Activated effector memory CD4-positive, alpha-beta T cell treated with Interleukin-2 at 50 U/mL for 16 hours (primary cell): ENCODE measurements around the gene MGAT4D.
"Not testable (repeated sequence)": the region's sequence is repeated elsewhere in the genome, so short reads cannot be mapped to it uniquely, and the experiment has no call there.

Experiments used
- DNase-seq: peaks from one replicate; pipeline ENCODE4 v3.0.0-alpha.2; 2020

Gene MGAT4D

DNA sequence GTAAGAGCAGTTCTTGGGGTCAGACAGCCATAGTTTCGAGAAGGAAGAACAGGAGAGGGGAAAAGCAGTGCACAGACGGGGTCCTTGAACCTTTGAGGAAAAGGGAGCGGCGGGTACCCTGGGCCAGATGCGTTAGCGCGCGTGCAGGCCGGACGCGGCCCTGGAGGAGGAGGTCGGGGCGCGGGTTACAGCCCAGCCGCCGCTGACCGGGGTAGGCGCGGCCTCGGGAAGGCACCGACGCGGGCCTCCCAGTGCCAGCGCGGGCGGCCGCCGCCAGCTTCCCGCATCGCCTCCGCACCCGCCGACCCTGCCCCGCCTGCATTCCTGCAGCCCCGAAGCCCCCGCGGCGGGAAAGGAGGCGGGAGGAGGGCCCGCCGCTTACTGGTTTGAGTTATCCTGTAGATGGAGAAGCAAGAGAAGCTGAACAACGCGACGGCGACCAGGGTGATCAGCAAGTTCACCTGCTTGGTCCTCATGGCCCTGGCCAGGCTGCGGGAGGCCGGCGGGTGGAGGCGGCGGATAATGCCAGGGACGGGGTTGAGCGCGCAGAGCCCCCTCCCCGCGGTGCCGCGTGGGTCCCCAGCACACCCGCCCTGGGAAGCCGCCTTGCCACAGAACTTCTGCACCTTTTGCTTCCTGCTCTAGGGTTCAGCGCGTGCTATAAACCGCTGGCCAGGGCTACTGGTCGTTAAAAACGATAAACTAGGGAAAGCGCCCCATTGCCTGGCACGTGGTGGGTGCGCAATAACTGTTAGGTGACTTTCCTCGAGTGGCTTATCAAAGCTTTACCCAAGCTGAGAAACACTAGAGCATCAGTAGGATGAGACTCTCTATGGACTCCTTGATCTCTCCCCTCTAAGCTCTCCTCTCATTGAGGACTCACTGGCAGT, at the start of gene MGAT4D:
MGAT4D (minus strand) TSS at position 547 of the 890 bp plus-strand sequence; CDS start at position 476, 71 bp downstream.
- no peak for DNase-seq

DNA sequence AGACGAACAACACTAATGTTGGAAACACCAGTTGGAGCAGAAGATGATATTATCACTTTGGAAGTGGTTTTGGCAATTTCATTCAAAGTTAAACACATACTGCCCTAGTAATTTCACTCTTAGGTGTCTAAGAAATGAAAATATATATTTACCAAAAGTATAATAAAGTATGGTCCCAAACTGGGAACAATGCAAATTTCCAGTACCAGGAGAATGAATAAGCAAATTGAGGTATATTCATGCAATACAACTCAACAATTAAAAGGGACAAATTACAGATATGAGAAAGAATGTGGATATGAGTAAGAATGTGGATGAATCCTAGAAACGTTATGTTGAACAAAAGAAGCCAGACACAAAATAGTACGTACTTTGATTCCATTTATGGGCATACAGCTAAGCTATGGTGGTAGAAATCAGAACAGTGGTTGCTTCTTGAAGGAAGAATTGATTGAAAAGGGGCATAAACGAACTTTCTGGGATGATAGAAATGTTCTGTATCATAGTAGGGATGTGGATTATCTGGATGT, 35.9 kb upstream of the MGAT4D start:
- no peak for DNase-seq

DNA sequence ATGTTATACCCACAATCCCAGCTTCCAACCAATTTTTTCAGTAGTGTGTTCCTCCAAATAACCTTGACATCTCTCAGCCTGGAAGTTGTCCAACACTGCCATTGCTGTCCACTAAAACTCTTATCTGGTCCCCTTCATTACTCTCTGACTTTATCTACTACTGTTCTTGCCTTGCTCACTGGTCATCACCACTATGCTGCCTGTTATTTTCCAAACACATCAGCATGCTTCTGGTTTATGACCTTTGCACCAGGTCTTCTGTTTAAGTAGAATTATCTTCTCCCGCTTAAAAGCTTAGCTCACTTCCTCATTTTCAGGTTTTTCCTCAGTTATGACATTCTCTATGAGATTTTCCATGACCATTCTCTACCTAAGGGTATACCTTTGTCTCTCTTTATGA, 31.3 kb upstream of the MGAT4D start:
- no peak for DNase-seq

DNA sequence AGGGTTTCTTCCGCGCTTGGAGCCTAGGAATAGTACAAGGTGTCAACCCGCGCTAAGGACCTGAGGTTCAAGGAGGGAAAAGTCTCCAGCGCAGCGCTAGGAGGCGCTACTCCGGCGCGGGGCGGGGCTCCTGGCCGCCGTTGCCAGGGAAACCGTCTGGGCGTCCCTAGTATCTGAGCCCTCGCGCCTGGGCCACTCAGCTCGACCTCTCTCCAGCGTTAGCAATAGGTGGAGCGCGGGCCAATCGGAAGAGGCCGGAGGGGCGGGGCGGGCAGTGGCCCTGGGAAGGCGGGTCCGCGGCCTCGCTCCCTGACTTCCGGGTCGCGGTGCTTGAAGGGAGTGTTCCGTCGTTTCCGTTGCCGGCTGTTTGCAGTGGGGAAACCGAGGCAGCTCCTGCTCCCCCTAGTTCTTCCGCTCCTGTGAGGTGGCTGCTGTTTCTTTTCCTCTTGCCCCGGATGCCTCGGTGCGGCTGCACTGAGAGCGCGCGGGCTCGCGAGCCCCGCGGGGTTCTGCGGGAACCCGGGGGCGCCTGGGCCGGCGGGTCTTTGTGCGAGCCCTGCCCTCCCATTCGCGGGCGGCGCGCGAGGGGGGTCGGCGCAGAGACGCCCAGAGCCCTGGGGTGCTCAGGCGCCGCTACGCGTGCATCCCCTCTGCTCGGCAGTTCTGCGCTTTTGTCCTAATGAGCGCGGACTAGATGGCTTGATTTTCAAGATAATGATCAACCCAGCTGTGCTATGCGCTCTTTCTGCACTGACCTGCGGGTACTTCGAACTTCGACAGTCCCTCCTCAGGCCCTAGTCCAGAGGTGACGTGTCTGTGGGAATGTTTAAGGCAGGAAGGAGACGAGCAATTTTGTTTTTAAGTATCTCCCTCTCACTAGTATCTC, 26.0 kb upstream of the MGAT4D start, which contains the start of gene ELMOD2:
ELMOD2 (plus strand) TSS at position 312 of the 886 bp plus-strand sequence. CDS start 1,261 bp downstream, outside the sequence.
- DNase-seq: peak; percentile 96

DNA sequence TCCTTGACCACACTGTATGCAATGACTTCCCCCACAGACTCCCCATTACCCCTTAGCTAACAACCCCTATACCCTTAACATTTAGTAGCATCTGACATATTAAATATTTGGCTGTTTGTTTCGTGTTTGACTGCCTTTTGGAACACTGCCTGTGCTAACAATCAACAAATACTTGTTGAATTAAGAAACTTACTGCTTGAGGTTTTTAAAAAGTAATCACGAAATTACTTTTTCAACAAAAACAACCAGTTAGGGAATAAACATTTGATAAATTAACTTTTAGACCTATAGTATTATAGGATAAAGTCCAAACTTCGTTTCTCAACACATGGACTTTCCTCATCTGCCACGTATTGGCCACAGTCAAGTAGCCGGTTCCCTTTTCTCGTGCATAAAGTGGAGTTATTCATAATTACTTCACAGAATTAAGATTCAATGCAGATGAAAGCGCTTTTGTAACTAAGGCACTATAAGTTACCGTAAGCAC, 25.3 kb upstream of the MGAT4D start:
- no peak for DNase-seq

DNA sequence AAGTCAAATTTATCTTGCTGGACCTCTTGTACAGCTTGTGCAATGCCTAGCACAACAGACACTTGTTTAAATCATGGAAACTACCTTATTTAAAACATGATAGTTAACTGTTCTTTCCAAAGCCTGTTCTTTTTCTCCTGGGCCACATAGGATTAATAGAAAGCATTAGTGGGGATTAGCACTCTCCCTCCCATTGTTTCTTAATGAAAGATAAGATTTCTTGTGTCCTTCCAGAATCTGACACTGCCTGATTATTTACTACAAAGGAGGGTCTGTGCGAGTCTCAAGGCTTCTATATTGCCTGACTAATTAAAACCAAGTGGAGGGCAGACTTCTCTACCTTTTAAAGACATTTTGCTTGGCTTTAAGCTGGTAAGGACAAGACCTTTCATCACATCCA, 17.3 kb upstream of the MGAT4D start:
- DNase-seq: no peak

DNA sequence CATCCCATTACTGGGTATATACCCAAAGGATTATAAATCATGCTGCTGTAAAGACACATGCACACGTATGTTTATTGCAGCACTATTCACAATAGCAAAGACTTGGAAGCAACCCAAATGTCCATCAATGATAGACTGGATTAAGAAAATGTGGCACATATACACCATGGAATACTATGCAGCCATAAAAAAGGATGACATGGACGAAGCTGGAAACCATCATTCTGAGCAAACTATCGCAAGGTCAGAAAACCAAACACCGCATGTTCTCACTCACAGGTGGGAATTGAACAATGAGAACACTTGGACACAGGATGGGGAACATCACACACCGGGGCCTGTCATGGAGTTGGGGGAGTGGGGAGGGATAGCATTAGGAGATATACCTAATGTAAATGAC, 15.7 kb upstream of the MGAT4D start:
- DNase-seq: not testable (repeated sequence)

DNA sequence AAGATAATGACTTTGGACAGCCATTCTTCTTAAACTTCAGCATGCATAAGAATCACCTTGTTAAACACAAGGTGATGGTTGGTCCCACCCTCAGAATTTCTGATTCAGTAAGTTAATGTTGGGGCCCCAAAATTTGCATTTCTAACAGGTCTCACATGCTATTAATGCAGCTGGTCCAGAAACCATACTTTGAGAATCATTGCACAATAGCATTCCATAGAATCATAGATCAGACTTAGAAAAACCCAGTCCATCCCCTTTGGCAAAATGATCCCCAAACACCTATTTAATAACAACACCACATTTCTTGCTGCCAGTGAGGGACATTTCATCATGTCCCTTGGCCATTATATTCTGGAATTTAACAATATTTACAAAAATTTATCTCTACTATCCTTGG, 6.2 kb upstream of the MGAT4D start:
- no peak for DNase-seq

DNA sequence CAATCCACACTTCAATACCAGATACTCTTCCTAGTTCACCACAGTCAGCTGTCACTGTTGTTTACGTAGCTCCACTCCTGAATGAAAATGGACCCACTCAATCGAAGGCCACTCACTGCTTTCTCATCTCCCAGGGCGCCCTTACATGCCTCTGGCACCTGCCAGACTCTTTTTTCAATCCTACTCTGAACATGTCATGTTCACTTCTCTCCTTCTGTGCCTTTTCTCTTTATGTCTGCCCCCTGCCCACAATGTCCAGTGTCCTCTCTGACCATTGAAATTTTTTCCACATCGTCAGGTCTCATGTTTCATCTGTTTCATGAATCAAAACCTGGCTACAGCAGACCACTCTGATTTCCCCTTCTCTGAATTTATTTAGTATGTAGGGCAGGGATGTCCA, 1.3 kb upstream of the MGAT4D start:
- no peak for DNase-seq

DNA sequence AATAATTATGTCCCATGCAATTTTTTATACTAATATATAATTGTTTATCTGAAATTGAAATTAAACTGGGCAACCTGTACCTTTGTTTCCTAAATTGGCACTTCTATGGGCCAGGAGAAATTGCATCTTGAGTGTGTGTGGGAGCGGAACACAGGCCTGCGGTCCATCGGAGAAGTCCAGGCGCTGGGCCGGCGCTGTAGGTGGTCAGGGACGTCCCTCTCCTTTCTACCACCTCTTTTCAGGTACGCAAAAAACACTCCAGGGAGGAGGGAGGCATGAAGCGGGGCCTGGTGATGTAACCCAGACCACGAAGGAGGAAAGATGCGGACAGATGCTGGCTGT, 717 bp downstream of the MGAT4D start:
- no peak for DNase-seq

DNA sequence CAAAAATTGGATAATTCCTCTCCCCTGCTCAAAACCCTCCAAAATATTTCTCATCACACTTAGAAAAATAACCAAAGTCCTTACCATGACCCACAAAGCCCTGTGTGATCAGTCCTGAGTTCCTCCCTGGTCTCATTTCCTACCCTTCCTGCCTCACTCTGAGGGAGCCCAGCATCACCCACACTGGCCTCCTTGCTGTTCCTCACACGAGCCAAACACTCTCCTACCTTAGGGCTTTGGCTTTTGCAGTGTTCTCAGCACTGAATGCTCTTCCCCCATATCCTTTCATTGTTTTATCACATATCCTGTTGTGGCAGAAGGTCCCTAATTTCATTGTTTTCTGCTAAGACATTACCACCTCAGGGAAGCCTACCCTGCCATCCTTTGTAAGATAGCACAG, 12.2 kb downstream of the MGAT4D start:
- DNase-seq: no peak

DNA sequence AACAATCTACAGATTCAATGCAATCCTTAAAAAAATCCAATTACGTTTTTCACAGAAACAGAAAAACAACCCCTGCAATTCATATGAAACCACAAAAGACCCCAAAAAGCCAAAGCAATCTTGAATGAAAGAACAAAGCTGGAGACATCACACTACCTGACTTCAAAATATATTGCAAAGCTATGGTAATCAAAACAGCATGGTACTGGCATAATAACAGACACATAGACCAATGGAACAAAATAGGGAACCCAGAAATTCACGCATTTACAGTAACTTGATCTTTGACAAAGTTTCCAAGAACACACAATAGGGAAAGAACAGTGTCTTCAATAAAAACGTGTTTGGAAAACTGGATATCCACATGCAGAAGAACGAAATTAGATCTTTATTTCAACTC, 14.6 kb downstream of the MGAT4D start:
- DNase-seq: no peak

DNA sequence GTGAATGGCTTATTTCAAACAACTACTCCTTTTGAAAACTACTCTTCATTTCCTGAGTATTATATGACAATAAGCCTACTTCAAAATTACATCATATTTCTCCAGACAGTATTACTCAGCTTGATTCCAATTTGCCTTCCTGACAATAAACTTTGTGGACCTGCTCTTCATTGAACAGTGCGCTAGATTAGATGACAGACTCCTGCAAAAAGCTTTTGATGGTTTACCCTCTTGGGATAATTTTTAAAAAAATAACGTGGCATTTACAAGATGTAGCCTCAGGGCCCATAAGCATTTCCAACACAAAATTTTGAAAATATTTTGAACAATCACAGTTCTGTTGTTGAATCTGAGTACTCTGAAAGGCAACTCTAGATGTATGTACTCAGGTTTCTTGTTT, 25.9 kb downstream of the MGAT4D start:
- DNase-seq: no peak

DNA sequence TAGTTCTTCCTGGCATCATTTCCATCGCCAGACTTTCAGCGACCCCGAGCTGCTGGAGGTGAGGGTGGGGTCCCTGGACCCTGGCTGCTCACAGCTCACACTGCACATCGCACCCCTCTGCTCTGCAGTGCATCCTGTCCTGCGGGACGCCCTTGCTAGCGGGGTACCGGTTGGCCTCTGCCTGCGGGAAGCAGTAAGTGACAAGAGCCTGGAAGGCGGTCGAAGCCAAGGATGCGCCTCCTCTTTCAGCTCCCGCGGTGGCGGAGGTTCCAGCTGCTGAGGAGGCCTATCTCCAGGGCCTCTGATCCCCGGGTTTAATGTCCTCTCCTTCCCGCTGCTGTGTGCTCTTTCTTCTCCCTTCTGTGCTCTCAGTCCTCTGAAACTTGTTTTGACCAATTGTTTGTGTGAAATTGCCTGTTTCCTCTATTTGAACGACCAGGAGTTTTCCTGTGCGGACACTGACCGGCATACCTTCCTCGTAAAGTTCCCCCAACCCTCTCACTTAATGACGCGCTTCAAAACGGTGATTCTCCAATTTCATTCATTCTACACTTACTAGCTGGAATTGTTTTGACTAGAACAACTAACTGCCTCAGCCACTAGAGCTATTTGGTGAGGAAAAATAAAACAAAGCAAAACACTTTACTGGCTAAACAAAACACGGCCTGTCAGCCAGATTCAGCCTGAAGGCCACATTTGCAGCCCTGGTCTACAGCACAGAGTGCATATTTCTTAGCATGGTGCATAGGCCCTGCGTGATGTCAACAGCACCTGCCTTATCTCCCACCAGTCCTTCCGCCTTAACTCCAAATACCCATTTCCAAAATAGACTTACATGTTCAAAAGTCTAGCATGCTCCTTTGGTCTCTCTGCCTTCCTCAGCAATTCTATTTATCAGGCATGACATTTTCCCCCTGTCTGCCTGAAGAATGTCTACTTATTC, 28.0 kb downstream of the MGAT4D start:
- no peak for DNase-seq

DNA sequence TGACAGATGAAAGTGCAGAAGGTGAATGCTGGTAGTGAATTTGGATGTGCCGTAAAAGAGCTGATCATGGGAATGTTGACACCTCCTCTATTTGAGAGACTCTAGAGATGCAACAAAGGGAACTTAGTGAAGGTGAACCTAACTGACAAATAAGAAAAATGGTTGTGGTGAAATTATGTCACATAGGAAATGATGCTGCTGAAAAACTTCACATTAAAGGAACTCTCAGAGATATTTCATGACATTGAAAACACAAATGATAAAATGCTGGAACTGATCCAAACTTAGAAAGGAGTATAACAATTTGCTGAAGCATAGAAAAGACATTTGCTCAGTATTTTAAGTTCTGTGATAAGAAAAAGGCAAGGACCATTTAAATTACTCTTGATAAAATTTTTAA, 31.9 kb downstream of the MGAT4D start:
- DNase-seq: no peak

DNA sequence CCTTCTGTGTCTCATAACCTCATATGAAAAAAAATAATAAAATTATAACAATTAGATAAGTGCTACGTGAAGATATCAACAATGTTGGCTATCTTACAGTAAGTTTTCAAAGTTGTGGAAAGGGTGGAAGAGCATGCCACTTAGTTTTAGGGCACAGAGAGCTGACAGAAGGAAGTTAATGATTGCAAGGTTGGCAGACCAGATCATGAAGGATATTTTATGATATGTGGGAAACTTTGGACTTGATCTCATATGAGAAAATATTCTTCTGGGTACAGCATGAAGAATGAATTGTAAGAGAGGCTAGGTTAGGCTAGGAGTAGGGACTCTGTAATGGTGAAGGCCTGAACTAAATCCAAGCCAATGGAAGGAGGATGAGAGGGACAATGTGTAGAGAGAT, 34.5 kb downstream of the MGAT4D start:
- no peak for DNase-seq

DNA sequence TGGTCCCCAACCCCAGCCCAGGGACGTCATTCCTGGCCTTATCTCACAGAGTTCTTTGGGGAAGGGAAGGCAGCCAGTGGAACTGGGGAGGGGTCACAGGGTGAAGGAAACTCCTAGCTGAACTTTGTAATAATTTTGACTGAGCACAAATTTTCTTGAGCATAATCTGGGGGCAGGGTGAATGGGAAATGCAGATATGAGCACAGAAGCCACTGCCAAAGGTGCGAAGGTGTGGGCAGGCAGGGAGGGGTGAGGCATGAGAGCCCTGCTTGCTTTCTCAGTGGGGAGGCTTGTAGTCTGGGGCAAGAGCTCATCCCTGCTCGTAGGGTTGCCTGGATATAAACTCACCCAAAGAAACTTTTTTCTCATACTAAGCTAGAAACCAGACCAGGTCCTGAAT, 34.9 kb downstream of the MGAT4D start:
- DNase-seq: no peak

DNA sequence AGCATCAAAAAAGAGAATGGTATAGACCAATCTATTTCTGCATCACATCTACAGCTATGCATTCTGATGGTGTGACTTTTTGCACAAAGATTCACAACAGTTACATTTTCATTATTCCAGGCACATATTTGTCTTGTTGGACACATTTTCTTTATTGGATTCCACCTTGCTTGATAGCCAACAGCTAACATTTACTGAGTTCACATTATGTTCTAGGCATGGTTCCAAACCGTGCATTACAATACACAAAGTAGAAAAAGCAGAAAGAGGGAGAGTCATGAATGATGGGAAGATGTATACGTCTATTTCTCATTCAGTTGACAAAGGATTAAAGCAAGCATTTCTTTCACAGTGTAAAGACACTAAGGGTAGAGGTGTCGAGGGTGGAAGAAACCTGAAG, 47.7 kb downstream of the MGAT4D start:
- no peak for DNase-seq

DNA sequence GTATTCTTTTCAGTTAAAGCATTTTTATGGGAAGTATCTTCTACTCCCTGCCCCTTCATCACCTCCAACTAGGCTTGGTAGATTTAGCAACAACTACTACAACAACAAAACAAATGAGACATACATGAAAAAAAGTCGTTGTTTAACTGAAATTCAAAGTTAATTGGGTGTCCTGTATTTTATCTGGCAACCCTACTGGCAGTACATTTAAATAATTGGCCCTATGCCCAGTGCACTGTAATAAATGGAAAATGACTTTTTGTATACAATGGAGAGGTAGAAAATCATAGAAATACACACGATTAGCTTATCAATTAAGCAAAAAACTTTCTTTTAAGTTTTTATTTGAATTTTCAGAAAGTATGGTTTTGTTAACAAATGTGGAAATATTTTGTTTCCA, 49.3 kb downstream of the MGAT4D start:
- DNase-seq: no peak

DNA sequence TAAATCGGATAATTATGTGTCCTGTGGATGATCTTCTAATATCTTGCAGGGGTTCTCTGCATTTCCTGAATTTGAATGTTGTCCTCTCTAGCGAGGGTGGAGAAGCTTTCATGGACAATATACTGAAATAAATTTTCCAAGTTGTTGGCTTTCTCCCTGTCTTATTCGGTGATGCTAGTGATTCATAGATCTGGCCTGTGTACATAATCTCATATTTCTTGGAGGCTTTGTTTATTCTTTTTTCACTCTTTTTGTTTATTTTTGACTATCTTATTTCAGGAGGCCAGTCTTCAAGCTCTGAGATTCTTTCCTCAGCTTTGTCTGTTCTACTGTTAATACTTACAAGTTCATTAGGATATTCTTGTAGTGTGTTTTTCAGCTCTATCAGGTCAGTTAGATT, 49.9 kb downstream of the MGAT4D start:
- DNase-seq: no peak

DNA sequence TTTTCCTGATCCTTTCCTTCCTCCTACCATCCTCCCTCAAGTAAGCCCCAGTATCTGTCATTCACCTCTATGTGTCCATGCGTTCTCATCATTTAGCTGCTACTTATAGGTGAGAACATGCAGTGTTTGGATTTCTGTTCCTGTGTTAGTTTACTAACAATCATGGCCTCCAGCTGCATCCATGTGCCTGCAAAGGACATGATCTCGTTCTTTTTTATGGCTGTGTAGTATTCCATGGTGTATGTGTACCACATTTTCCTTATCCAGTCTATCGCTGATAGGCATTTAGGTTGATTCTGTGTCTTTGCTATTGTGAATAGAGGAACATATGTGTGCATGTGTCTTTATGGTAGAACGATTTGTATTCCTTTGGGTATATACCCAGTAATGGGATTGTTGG, 53.7 kb downstream of the MGAT4D start:
- not testable (repeated sequence) for DNase-seq

DNA sequence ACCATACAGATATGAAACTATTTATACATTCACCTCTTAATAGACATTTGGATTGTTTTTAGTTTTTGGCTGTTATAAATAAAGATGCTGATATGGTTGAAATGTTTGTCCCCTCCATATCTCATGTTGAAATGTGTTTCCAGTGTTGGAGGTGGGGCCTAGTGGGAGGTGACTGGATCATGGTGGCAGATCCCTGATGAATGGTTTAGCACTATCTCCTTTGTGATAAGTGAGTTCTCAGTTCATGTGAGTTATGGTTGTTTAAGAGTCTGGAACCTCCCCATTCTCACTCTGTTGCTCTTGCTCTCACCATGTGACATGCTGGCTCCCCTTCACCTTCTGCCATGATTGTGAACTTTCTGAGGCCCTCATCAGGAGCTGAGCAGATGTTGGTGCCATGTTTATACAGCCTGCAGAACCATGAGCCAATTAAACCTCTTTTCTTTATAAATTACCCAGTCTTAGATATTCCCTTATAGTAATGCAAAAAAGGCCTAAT, 58.4 kb downstream of the MGAT4D start:
- no peak for DNase-seq
